Tibial artery (tissue), 4 donors: ENCODE data around the gene RBM25.
"Not testable (repeated sequence)": the region's sequence is repeated elsewhere in the genome, so short reads cannot be mapped to it uniquely, and the experiment has no call there.

ENCODE experiments used
- DNase-seq, 2 donors: peaks; one replicate each; pipeline ENCODE4 v3.0.0-alpha.2; 2019
- H3K27ac ChIP-seq, 2 donors: fragments of 200-600 bp; sonication (generic) in 1 of 2; 1 replicate in 1 of 2; 2 replicates in 1 of 2; pipeline ENCODE4 v1.5.1; 2018 to 2019; ENCODE audit warnings: mild to moderate bottlenecking in 1 of 2
- H3K27me3 ChIP-seq, 2 donors: fragments of 200-600 bp; sonication (generic) in 1 of 2; one replicate each; pipeline versions ENCODE4 v1.5.1 to v1.6.0; 2016 to 2019
- H3K36me3 ChIP-seq, 3 donors: fragments of 200-600 bp; sonication (generic) in 2 of 3; one replicate each; pipeline ENCODE4 v1.5.1; 2016 to 2019; ENCODE audit warnings: mild to moderate bottlenecking in 2 of 3
- H3K4me1 ChIP-seq, 4 donors: fragments of 200-600 bp; sonication (generic) in 2 of 4; 1 replicate in 3 of 4; 2 replicates in 1 of 4; pipeline ENCODE4 v1.5.1; 2016 to 2019
- H3K4me3 ChIP-seq, 2 donors: fragments of 200-600 bp; sonication (generic) in 1 of 2; 1 replicate in 1 of 2; 2 replicates in 1 of 2; pipeline ENCODE4 v1.5.1; 2018 to 2019; ENCODE audit warnings: mild to moderate bottlenecking in 2 of 2
- H3K9me3 ChIP-seq, 3 donors: fragments of 200-600 bp; sonication (generic) in 1 of 3; one replicate each; pipeline ENCODE4 v1.5.1; 2016 to 2019
- CTCF ChIP-seq, 2 experiments: fragments of 200-600 bp in 1 of 2; fragments of 450-650 bp in 1 of 2; IDR thresholded peaks; one replicate each; pipeline ENCODE4 v1.5.1; 2017 to 2019; ENCODE audit warnings: antibody characterized with exemption in 2 of 2, mild to moderate bottlenecking in 1 of 2, moderate library complexity in 1 of 2
- intact Hi-C: fragments of 100-400 bp; cut with DNase I; formaldehyde crosslinking; loops from one replicate; pipeline ENCODE4 v1.15.0; 2023; ENCODE audit warnings: low total_unique reads

The RBM25 gene

GRCh38 chr14:73058224-73058921 is at the start of gene RBM25:
TSS of gene RBM25 (plus strand) at chr14:73058534. CDS start at chr14:73071642, 13,108 bp downstream.
- Histone ChIP-seq H3K27ac (peak within 1 kb of the TSS; percentile 88 to 93), H3K4me1 (peaks cover 0 to 49% (median 15%) of the 10 kb centered on the region in 4 donors), H3K36me3 (peaks cover 0 to 1% (median 0%) of the 10 kb centered on the region in 3 donors), H3K9me3 (no peaks in the 10 kb centered on the region), H3K4me3 (peak within 1 kb of the TSS; percentile 65 to 81), H3K27me3 (no peaks in the 10 kb centered on the region)
- peak; percentile 97 to 98 for DNase-seq
- intact Hi-C loops: no loop called here
- no peak for TF ChIP-seq CTCF (IDR thresholded peaks at IDR 0.05)

- intact Hi-C loops, H3K27ac ChIP-seq, DNase-seq, H3K4me3 ChIP-seq, H3K9me3 ChIP-seq, H3K27me3 ChIP-seq: not testable (repeated sequence)
- H3K4me1 ChIP-seq: peaks cover 0 to 22% (median 10%) of the 10 kb centered on the region in 4 donors
- H3K36me3 ChIP-seq: peaks cover 0 to 19% (median 12%) of the 10 kb centered on the region in 3 donors
These were observed 47.1 kb upstream of the RBM25 start for GRCh38 chr14:73011189-73011588.

GRCh38 chr14:73014105-73014504 is 44.2 kb upstream of the RBM25 start:
- Histone ChIP-seq H3K27ac (no peak overlapping the region), H3K4me1 (peaks cover 0 to 14% (median 7%) of the 10 kb centered on the region in 4 donors), H3K27me3 (no peaks in the 10 kb centered on the region), H3K9me3 (no peaks in the 10 kb centered on the region), H3K4me3 (no peak overlapping the region), H3K36me3 (peaks cover 0 to 34% (median 12%) of the 10 kb centered on the region in 3 donors)
- intact Hi-C loops: no loop called here
- no peak for TF ChIP-seq CTCF (IDR thresholded peaks at IDR 0.05)
- DNase-seq: no peak

GRCh38 chr14:73015552-73015951 is 42.8 kb upstream of the RBM25 start:
- DNase-seq, H3K27ac ChIP-seq, H3K4me3 ChIP-seq, H3K9me3 ChIP-seq, H3K27me3 ChIP-seq, intact Hi-C loops: not testable (repeated sequence)
- Histone ChIP-seq H3K4me1 (peaks cover 0 to 16% (median 2%) of the 10 kb centered on the region in 4 donors), H3K36me3 (peaks cover 3 to 46% (median 7%) of the 10 kb centered on the region in 3 donors)

GRCh38 chr14:73016011-73016410 is 42.3 kb upstream of the RBM25 start:
- H3K27ac ChIP-seq, intact Hi-C loops, DNase-seq, H3K9me3 ChIP-seq, H3K27me3 ChIP-seq, H3K4me3 ChIP-seq: not testable (repeated sequence)
- peaks cover 3 to 50% (median 10%) of the 10 kb centered on the region in 3 donors for H3K36me3 ChIP-seq
- H3K4me1 ChIP-seq: peaks cover 0 to 18% (median 2%) of the 10 kb centered on the region in 4 donors

- no peaks in the 10 kb centered on the region for H3K9me3 ChIP-seq
- H3K4me1 ChIP-seq: peaks cover 0 to 51% (median 27%) of the 10 kb centered on the region in 4 donors
- H3K36me3 ChIP-seq: peaks cover 15 to 49% (median 18%) of the 10 kb centered on the region in 3 donors
- no peak for TF ChIP-seq CTCF (IDR thresholded peaks at IDR 0.05)
- H3K27ac ChIP-seq: no peak overlapping the region
- no peaks in the 10 kb centered on the region for H3K27me3 ChIP-seq
- intact Hi-C loops: no loop called here
- H3K4me3 ChIP-seq: peak overlapping the region in 1 of 2 donors; percentile 1
- DNase-seq: no peak
These were observed 36.3 kb upstream of the RBM25 start for GRCh38 chr14:73022051-73022450.

- peaks cover 0 to 47% (median 20%) of the 10 kb centered on the region in 4 donors for H3K4me1 ChIP-seq
- DNase-seq: no peak
- intact Hi-C loops: no loop called here
- no peaks in the 10 kb centered on the region for H3K27me3 ChIP-seq
- peak overlapping the region in 1 of 2 donors; percentile 95 for H3K4me3 ChIP-seq
- H3K9me3 ChIP-seq: no peaks in the 10 kb centered on the region
- H3K27ac ChIP-seq: peak overlapping the region in 1 of 2 donors; percentile 97
- no peak for TF ChIP-seq CTCF (IDR thresholded peaks at IDR 0.05)
- peaks cover 12 to 31% (median 15%) of the 10 kb centered on the region in 3 donors for H3K36me3 ChIP-seq
These were observed 32.8 kb upstream of the RBM25 start for GRCh38 chr14:73025544-73025943.
